ENCODE measurements around the gene QRICH1. TPM values are rescaled to one million over a fixed set of nuclear protein-coding genes. Genes with fewer than 3 reads are reported as not detected.
A peak's percentile ranks its signal among the peaks of the same experiment; 100 is the strongest.

QRICH1 gene
- total and polyA plus RNA-seq, 2 of the 13 experiments (the other 11 are each of a cell fraction or from before 2014, with no cell fraction given) = 52.6 to 102 TPM

DNA sequence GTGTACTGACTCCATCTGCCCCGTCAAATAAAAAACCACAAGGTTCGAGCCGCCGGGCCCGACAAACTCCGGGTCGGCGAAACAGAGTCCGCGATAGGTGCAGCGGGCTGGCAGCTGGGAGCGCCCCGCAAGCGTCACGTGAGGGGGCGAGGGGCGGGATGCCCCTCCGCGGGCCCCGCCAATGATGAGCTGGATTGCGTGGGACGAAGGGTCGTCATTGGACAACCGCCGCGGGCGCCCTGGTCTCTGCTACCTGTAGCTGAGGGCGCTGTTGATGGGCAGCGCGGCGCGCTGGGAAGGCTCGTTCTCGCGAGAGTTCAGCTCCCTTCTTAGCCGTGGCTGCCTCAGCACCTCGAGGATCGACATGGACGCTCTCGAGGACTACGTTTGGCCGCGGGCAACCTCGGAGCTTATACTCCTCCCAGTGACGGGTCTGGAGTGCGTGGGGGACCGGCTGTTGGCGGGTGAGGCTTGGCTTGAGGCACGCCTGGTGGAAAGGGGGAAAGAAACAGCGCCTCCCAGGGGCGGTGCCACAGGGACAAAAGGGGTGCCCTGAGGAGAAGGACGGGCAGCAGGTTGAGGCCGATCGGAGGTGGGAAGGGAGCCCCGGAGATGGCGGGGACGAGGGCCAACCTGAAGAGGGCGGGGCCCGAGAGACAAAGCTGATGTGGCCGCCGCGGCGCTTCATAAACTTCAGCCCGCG lies 86.7 kb downstream of the QRICH1 start, which contains the start of gene WDR6 (continued):
- TF ChIP-seq ZNF329 (CRISPR knock-in tag; IDR thresholded peaks at IDR 0.05; ENCODE audit: low read depth) (no peak), SKI (IDR thresholded peaks at IDR 0.05; ENCODE audit: partially characterized antibody) (no peak), NCOA5 (CRISPR knock-in tag; IDR thresholded peaks at IDR 0.05) (no peak), CEBPB (IDR thresholded peaks at IDR 0.05; ENCODE audit: borderline replicate concordance, low read depth, low read length) (no peak), ZBTB3 (CRISPR knock-in tag; IDR thresholded peaks at IDR 0.05; ENCODE audit: borderline replicate concordance, low read depth) (no peak), KDM3A (CRISPR knock-in tag; IDR thresholded peaks at IDR 0.05; ENCODE audit: low read depth) (no peak), ZSCAN9 (CRISPR knock-in tag; IDR thresholded peaks at IDR 0.05; ENCODE audit: borderline replicate concordance) (peak; percentile 83; the same call in 1 of the 2 replicates), NBN (conservative IDR thresholded peaks at IDR 0.05) (no peak), SP1 (IDR thresholded peaks at IDR 0.05) (peak; percentile 83), SP1 (CRISPR knock-in tag; IDR thresholded peaks at IDR 0.05) (peak; percentile 75), SSRP1 (CRISPR knock-in tag; IDR thresholded peaks at IDR 0.05) (no peak), ZNF577 (CRISPR knock-in tag; IDR thresholded peaks at IDR 0.05; ENCODE audit: borderline replicate concordance, low read depth) (no peak), HNRNPK (IDR thresholded peaks at IDR 0.05; ENCODE audit: low read depth, low read length, poor library complexity, severe bottlenecking) (no peak), ZNF10 (CRISPR knock-in tag; IDR thresholded peaks at IDR 0.05; ENCODE audit: borderline replicate concordance, low read depth) (no peak), BRCA1 (CRISPR knock-in tag; IDR thresholded peaks at IDR 0.05) (peak; percentile 67; the same call in 1 of the 2 replicates), ZNF468 (CRISPR knock-in tag; IDR thresholded peaks at IDR 0.05) (no peak), NFE2L2 (IDR thresholded peaks at IDR 0.05; ENCODE audit: low read length) (no peak), ZFP62 (CRISPR knock-in tag; IDR thresholded peaks at IDR 0.05) (no peak)
- TF ChIP-seq, protein P1, sequence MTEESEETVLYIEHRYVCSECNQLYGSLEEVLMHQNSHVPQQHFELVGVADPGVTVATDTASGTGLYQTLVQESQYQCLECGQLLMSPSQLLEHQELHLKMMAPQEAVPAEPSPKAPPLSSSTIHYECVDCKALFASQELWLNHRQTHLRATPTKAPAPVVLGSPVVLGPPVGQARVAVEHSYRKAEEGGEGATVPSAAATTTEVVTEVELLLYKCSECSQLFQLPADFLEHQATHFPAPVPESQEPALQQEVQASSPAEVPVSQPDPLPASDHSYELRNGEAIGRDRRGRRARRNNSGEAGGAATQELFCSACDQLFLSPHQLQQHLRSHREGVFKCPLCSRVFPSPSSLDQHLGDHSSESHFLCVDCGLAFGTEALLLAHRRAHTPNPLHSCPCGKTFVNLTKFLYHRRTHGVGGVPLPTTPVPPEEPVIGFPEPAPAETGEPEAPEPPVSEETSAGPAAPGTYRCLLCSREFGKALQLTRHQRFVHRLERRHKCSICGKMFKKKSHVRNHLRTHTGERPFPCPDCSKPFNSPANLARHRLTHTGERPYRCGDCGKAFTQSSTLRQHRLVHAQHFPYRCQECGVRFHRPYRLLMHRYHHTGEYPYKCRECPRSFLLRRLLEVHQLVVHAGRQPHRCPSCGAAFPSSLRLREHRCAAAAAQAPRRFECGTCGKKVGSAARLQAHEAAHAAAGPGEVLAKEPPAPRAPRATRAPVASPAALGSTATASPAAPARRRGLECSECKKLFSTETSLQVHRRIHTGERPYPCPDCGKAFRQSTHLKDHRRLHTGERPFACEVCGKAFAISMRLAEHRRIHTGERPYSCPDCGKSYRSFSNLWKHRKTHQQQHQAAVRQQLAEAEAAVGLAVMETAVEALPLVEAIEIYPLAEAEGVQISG (CRISPR knock-in tag; IDR thresholded peaks at IDR 0.05) = peak; percentile 59
- TF ChIP-seq, protein P2, sequence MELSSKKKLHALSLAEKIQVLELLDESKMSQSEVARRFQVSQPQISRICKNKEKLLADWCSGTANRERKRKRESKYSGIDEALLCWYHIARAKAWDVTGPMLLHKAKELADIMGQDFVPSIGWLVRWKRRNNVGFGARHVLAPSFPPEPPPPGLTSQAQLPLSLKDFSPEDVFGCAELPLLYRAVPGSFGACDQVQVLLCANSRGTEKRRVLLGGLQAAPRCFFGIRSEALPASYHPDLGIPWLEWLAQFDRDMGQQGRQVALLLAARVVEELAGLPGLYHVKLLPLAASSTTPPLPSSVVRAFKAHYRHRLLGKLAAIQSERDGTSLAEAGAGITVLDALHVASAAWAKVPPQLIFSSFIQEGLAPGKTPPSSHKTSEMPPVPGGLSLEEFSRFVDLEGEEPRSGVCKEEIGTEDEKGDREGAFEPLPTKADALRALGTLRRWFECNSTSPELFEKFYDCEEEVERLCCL (CRISPR knock-in tag; IDR thresholded peaks at IDR 0.05; ENCODE audit: borderline replicate concordance) = no peak
- TF ChIP-seq, protein P3, sequence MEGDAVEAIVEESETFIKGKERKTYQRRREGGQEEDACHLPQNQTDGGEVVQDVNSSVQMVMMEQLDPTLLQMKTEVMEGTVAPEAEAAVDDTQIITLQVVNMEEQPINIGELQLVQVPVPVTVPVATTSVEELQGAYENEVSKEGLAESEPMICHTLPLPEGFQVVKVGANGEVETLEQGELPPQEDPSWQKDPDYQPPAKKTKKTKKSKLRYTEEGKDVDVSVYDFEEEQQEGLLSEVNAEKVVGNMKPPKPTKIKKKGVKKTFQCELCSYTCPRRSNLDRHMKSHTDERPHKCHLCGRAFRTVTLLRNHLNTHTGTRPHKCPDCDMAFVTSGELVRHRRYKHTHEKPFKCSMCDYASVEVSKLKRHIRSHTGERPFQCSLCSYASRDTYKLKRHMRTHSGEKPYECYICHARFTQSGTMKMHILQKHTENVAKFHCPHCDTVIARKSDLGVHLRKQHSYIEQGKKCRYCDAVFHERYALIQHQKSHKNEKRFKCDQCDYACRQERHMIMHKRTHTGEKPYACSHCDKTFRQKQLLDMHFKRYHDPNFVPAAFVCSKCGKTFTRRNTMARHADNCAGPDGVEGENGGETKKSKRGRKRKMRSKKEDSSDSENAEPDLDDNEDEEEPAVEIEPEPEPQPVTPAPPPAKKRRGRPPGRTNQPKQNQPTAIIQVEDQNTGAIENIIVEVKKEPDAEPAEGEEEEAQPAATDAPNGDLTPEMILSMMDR (CRISPR knock-in tag; IDR thresholded peaks at IDR 0.05) = peak; percentile 76
- TF ChIP-seq, protein P4, sequence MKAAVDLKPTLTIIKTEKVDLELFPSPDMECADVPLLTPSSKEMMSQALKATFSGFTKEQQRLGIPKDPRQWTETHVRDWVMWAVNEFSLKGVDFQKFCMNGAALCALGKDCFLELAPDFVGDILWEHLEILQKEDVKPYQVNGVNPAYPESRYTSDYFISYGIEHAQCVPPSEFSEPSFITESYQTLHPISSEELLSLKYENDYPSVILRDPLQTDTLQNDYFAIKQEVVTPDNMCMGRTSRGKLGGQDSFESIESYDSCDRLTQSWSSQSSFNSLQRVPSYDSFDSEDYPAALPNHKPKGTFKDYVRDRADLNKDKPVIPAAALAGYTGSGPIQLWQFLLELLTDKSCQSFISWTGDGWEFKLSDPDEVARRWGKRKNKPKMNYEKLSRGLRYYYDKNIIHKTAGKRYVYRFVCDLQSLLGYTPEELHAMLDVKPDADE (CRISPR knock-in tag; IDR thresholded peaks at IDR 0.05) = no peak
- TF ChIP-seq, protein P5, sequence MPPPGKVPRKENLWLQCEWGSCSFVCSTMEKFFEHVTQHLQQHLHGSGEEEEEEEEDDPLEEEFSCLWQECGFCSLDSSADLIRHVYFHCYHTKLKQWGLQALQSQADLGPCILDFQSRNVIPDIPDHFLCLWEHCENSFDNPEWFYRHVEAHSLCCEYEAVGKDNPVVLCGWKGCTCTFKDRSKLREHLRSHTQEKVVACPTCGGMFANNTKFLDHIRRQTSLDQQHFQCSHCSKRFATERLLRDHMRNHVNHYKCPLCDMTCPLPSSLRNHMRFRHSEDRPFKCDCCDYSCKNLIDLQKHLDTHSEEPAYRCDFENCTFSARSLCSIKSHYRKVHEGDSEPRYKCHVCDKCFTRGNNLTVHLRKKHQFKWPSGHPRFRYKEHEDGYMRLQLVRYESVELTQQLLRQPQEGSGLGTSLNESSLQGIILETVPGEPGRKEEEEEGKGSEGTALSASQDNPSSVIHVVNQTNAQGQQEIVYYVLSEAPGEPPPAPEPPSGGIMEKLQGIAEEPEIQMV (CRISPR knock-in tag; IDR thresholded peaks at IDR 0.05; ENCODE audit: low read depth) = peak; percentile 75; the same call in 1 of the 2 replicates

Data from HepG2 (cell line).